Aorta (tissue), 5 donors: Measurements from ENCODE around the gene ABHD15. TPM values are rescaled to one million over a fixed set of nuclear protein-coding genes. Genes with fewer than 3 reads are reported as not detected.
A peak's percentile ranks its signal among the peaks of the same experiment; 100 is the strongest.

Experiments
- ATAC-seq: fragments of 200-7000 bp; cut with Tn5 transposase; one replicate; pipeline ENCODE4 v1.9.1; 2022; ENCODE audit warnings: moderate library complexity; ENCODE audit not compliant: low FRiP score
- DNase-seq, 2 donors: peaks; one replicate each; pipeline ENCODE4 v3.0.0-alpha.2; 2020
- H3K27ac ChIP-seq, 2 donors: one replicate each; pipeline ENCODE4 v1.5.1; 2013; ENCODE audit warnings: low read length in 2 of 2, mild to moderate bottlenecking in 2 of 2, moderate library complexity in 2 of 2, control low read depth in 1 of 2, inconsistent platforms in 1 of 2, low read depth in 1 of 2
- H3K27me3 ChIP-seq, 2 donors: one replicate each; pipeline ENCODE4 v1.6.1; 2013; ENCODE audit warnings: control low read depth in 1 of 2, low read length in 1 of 2, mild to moderate bottlenecking in 1 of 2, moderate library complexity in 1 of 2; ENCODE audit not compliant: insufficient read depth in 2 of 2, control insufficient read depth in 1 of 2
- H3K36me3 ChIP-seq, 2 donors: one replicate each; pipeline ENCODE4 v1.6.1; 2013; ENCODE audit warnings: control low read depth in 1 of 2, low read length in 1 of 2, mild to moderate bottlenecking in 1 of 2; ENCODE audit not compliant: insufficient read depth in 2 of 2, control insufficient read depth in 1 of 2
- H3K4me1 ChIP-seq, 2 donors: one replicate each; pipeline ENCODE4 v1.6.1; 2013; ENCODE audit warnings: low read length in 2 of 2, control low read depth in 1 of 2, mild to moderate bottlenecking in 1 of 2, moderate library complexity in 1 of 2; ENCODE audit not compliant: insufficient read depth in 2 of 2, control insufficient read depth in 1 of 2
- H3K4me3 ChIP-seq, 2 donors: one replicate each; pipeline ENCODE4 v1.5.1; 2013; ENCODE audit warnings: low read length in 2 of 2, control low read depth in 1 of 2, mild to moderate bottlenecking in 1 of 2
- H3K9me3 ChIP-seq: one replicate; pipeline ENCODE4 v1.6.1; 2013; ENCODE audit warnings: mild to moderate bottlenecking, low read length; ENCODE audit not compliant: control insufficient read depth
- WGBS, 2 donors: extraction: QIAGEN DNeasy Blood & Tissue Kit; methylation state at CpG; one replicate each; pipeline ENCODE4 v1.1.7; 2013; 5-methylcytosine and 5-hydroxymethylcytosine counted together
- intact Hi-C, 2 donors: fragments of 100-400 bp; cut with DNase I; formaldehyde crosslinking; loops; one replicate each; pipeline versions ENCODE4 v1.14.2 to v1.15.0; 2022
- polyA plus RNA-seq, 2 donors: library from polyadenylated mRNA; stranded (reverse); fragments of 200-250 nt; gene quantifications; one replicate each; pipeline ENCODE4 v1.2.3, GENCODE V29; 2013
- total RNA-seq, 2 donors: library from RNA; stranded (reverse); fragmentation: NEBNext Ultra II Directional; extraction: Animal tissue kit (Norgen Biotek cat#: 25700); gene quantifications; one replicate each; pipeline ENCODE4 v1.2.1, GENCODE V29; 2021
- donor health status: healthy with polysubstance abuse.
- donor health status: Bipolar disorder and iron deficiency.
- donor health status: DM: no; HTN: no; CAD: no.
- donor health status: DM: no; HTN: no; CAD: no.
- donor health status: DM: yes; HTN: yes; CAD: no.

ABHD15 gene
- total and polyA plus RNA-seq, 4 donors = 2.8 to 9.8 (median 4.6) TPM

- WGBS, 2 donors = 96 to 97% methylated on average over 12 of the region's 12 CpGs
- H3K9me3 ChIP-seq = no peaks in the 10 kb centered on the region
- no peak overlapping the region for H3K27ac ChIP-seq
- ATAC-seq (no peak), DNase-seq (no peak)
- no peaks in the 10 kb centered on the region for H3K36me3 ChIP-seq
- no peaks in the 10 kb centered on the region for H3K4me1 ChIP-seq
- no peak overlapping the region for H3K4me3 ChIP-seq
- H3K27me3 ChIP-seq = no peaks in the 10 kb centered on the region
- intact Hi-C loops = no loop called here
Observed at GRCh38 chr17:29612094-29612403, 45.2 kb upstream of the ABHD15 start.

GRCh38 chr17:29611351-29612093 is 44.7 kb upstream of the ABHD15 start:
- H3K27ac ChIP-seq = no peak overlapping the region
- intact Hi-C loops = no loop called here
- H3K27me3 ChIP-seq = no peaks in the 10 kb centered on the region
- H3K4me1 ChIP-seq = no peaks in the 10 kb centered on the region
- no peaks in the 10 kb centered on the region for H3K9me3 ChIP-seq
- no peaks in the 10 kb centered on the region for H3K36me3 ChIP-seq
- DNase-seq (peak in 1 of 2 donors; percentile 55), ATAC-seq (no peak)
- WGBS, 2 donors = 96% methylated on average over 11 of the region's 11 CpGs
- H3K4me3 ChIP-seq = no peak overlapping the region

- DNase-seq (no peak), ATAC-seq (no peak)
- Histone ChIP-seq H3K36me3 (no peaks in the 10 kb centered on the region), H3K4me1 (no peaks in the 10 kb centered on the region), H3K27me3 (no peaks in the 10 kb centered on the region), H3K4me3 (no peak overlapping the region), H3K9me3 (no peaks in the 10 kb centered on the region), H3K27ac (no peak overlapping the region)
- WGBS, 2 donors = 83 to 86% methylated on average over 3 of the region's 3 CpGs
- intact Hi-C loops = no loop called here
Observed at GRCh38 chr17:29610395-29610794, 43.6 kb upstream of the ABHD15 start.

GRCh38 chr17:29608986-29609385 is 42.1 kb upstream of the ABHD15 start:
- H3K4me3 ChIP-seq = no peak overlapping the region
- ATAC-seq = no peak
- no peaks in the 10 kb centered on the region for H3K27me3 ChIP-seq
- WGBS, 2 donors = 92 to 95% methylated on average over 15 of the region's 15 CpGs
- intact Hi-C loops = no loop called here
- H3K27ac ChIP-seq = no peak overlapping the region
- H3K4me1 ChIP-seq = no peaks in the 10 kb centered on the region
- DNase-seq = peak in 1 of 2 donors; percentile 75
- no peaks in the 10 kb centered on the region for H3K9me3 ChIP-seq
- no peaks in the 10 kb centered on the region for H3K36me3 ChIP-seq

- ATAC-seq = peak; percentile 13
- intact Hi-C loops = no loop called here
Observed at GRCh38 chr17:29607557-29608195, 40.8 kb upstream of the ABHD15 start.

GRCh38 chr17:29603109-29603674 is 36.4 kb upstream of the ABHD15 start:
- ATAC-seq = no peak
- H3K4me1 ChIP-seq = no peaks in the 10 kb centered on the region
- H3K36me3 ChIP-seq = no peaks in the 10 kb centered on the region
- intact Hi-C loops = no loop called here
- 86% methylated on average over 6 of the region's 6 CpGs for WGBS, 2 donors
- H3K4me3 ChIP-seq = no peak overlapping the region
- H3K27me3 ChIP-seq = no peaks in the 10 kb centered on the region
- H3K9me3 ChIP-seq = no peaks in the 10 kb centered on the region
- H3K27ac ChIP-seq = no peak overlapping the region
- DNase-seq = peak in 1 of 2 donors; percentile 48

More at GRCh38 chr17:29607557-29608195, 40.8 kb upstream of the ABHD15 start:
- no peaks in the 10 kb centered on the region for H3K9me3 ChIP-seq
- no peak overlapping the region for H3K4me3 ChIP-seq
- no peaks in the 10 kb centered on the region for H3K4me1 ChIP-seq
- no peaks in the 10 kb centered on the region for H3K27me3 ChIP-seq
- peak in 1 of 2 donors; percentile 72 for DNase-seq
- 93 to 94% methylated on average over 29 of the region's 29 CpGs for WGBS, 2 donors
- H3K36me3 ChIP-seq = no peaks in the 10 kb centered on the region
- H3K27ac ChIP-seq = no peak overlapping the region

- WGBS, 2 donors = 75 to 81% methylated on average over 13 of the region's 13 CpGs
Observed at GRCh38 chr17:29597361-29598172, 30.7 kb upstream of the ABHD15 start.

GRCh38 chr17:29596811-29597210 is 30.0 kb upstream of the ABHD15 start:
- ATAC-seq (no peak), DNase-seq (peak in 1 of 2 donors; percentile 76)
- no peaks in the 10 kb centered on the region for H3K27me3 ChIP-seq
- no peak overlapping the region for H3K27ac ChIP-seq
- H3K36me3 ChIP-seq = no peaks in the 10 kb centered on the region
- H3K4me3 ChIP-seq = no peak overlapping the region
- H3K4me1 ChIP-seq = peaks cover 0 to 2% of the 10 kb centered on the region in 2 donors
- 87 to 88% methylated on average over 9 of the region's 9 CpGs for WGBS, 2 donors
- intact Hi-C loops = no loop called here
- no peaks in the 10 kb centered on the region for H3K9me3 ChIP-seq

More at GRCh38 chr17:29597361-29598172, 30.7 kb upstream of the ABHD15 start:
- no peaks in the 10 kb centered on the region for H3K9me3 ChIP-seq
- no peaks in the 10 kb centered on the region for H3K36me3 ChIP-seq
- H3K4me3 ChIP-seq = no peak overlapping the region
- no peak overlapping the region for H3K27ac ChIP-seq
- DNase-seq = no peak
- intact Hi-C loops = no loop called here
- H3K27me3 ChIP-seq = no peaks in the 10 kb centered on the region
- H3K4me1 ChIP-seq = no peaks in the 10 kb centered on the region
- ATAC-seq = no peak
